ENCODE results near the gene SLC25A44.

Gene SLC25A44

DNA sequence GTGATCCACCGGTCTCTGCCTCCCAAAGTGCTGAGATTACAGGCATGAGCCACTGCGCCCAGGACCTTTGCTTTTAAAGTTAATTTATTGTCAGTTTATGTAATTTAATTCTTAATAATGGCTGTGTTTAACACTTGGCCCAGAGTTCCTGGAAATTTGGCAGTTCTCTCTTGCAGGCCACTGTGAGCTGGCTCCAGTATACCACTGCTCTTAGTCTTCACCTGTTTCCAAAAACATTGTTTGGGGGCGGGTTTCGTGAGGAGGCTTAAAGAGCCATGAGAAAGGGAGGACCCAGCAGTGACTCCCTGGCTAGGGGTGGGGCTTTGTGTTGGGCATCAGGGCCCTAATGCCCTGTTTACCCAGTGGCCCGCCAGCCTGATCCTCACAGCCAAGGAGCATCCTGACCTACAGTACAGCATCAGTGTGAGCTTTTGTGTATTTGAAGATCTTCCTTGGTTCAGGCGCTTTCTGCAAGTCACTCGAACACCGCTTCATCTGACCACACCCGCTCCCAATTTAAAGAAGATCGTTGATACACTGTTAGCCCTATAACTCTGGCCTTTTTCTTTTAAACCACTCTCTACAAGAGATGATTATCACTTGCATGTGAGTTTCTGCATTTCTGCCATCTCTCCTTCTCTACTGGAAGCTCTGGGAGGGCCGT lies 36.0 kb downstream of the SLC25A44 start:
- peaks cover 26% of the 10 kb centered on the region for H3K36me3 ChIP-seq (ENCODE audit: control insufficient read depth, low read length)
- no peaks in the 10 kb centered on the region for H3K9me3 ChIP-seq (ENCODE audit: control insufficient read depth, insufficient read depth, low read length)
- H3K4me3 ChIP-seq (ENCODE audit: low read length) = no peak overlapping the region
- no peaks in the 10 kb centered on the region for H3K9me2 ChIP-seq (replicated peaks; ENCODE audit: control insufficient read depth, low read length)
- H3K79me2 ChIP-seq (ENCODE audit: control insufficient read depth, low read length) = no peaks in the 10 kb centered on the region
- no peaks in the 10 kb centered on the region for H3K27me3 ChIP-seq (ENCODE audit: control insufficient read depth, low read length)
- H3K27ac ChIP-seq (ENCODE audit: low read depth, low read length) = no peak overlapping the region
- no peak for TF ChIP-seq CTCF (IDR thresholded peaks at IDR 0.05; ENCODE audit: low read depth, low read length, poor library complexity, severe bottlenecking)
- TF ChIP-seq EZH2phosphoT487 (IDR thresholded peaks at IDR 0.05; ENCODE audit: borderline replicate concordance, low read length) = no peak
- no peaks in the 10 kb centered on the region; the same call in 1 of the 2 replicates for H3F3A ChIP-seq (ENCODE audit: control insufficient read depth, insufficient read depth)
- no peaks in the 10 kb centered on the region for H4K20me1 ChIP-seq (ENCODE audit: control insufficient read depth, insufficient read depth, low read depth, low read length)
- H3K4me1 ChIP-seq (ENCODE audit: control insufficient read depth, low read length) = peaks cover 8% of the 10 kb centered on the region
- H3K4me2 ChIP-seq (ENCODE audit: low read length) = no peak overlapping the region

DNA sequence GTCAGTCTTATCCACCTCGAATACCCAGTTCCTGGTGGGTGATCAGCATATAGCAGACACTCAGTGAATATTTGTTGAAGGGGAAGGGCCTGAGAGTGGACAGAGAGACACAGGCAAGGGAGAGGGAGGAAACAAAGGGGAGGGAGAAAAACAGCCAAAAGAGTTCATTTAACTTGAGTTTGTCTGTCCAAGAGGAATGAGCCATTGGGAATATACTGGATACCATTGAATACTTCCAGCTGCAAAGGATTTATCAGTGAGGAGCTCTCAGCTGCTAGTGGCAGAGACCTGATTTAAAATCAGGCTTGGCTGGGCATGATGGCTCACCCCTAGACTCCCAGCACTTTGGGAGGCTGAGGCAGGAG lies 36.6 kb downstream of the SLC25A44 start:
- Histone ChIP-seq H4K20me1 (ENCODE audit: control insufficient read depth, insufficient read depth, low read depth, low read length) (no peaks in the 10 kb centered on the region), H3K4me1 (ENCODE audit: control insufficient read depth, low read length) (peaks cover 5% of the 10 kb centered on the region), H3K9me2 (replicated peaks; ENCODE audit: control insufficient read depth, low read length) (no peaks in the 10 kb centered on the region), H3K27me3 (ENCODE audit: control insufficient read depth, low read length) (no peaks in the 10 kb centered on the region), H3K4me2 (ENCODE audit: low read length) (no peak overlapping the region), H3K27ac (ENCODE audit: low read depth, low read length) (no peak overlapping the region), H3K9me3 (ENCODE audit: control insufficient read depth, insufficient read depth, low read length) (no peaks in the 10 kb centered on the region), H3K36me3 (ENCODE audit: control insufficient read depth, low read length) (peaks cover 26% of the 10 kb centered on the region), H3K79me2 (ENCODE audit: control insufficient read depth, low read length) (no peaks in the 10 kb centered on the region), H3F3A (ENCODE audit: control insufficient read depth, insufficient read depth) (no peaks in the 10 kb centered on the region; the same call in 1 of the 2 replicates), H3K4me3 (ENCODE audit: low read length) (no peak overlapping the region)
- TF ChIP-seq EZH2phosphoT487 (IDR thresholded peaks at IDR 0.05; ENCODE audit: borderline replicate concordance, low read length) = no peak
- no peak for TF ChIP-seq CTCF (IDR thresholded peaks at IDR 0.05; ENCODE audit: low read depth, low read length, poor library complexity, severe bottlenecking)

- Histone ChIP-seq H4K20me1 (ENCODE audit: control insufficient read depth, insufficient read depth, low read depth, low read length) (no peaks in the 10 kb centered on the region), H3K27me3 (ENCODE audit: control insufficient read depth, low read length) (no peaks in the 10 kb centered on the region), H3K36me3 (ENCODE audit: control insufficient read depth, low read length) (peaks cover 31% of the 10 kb centered on the region), H3K9me3 (ENCODE audit: control insufficient read depth, insufficient read depth, low read length) (no peaks in the 10 kb centered on the region), H3K27ac (ENCODE audit: low read depth, low read length) (no peak overlapping the region), H3K4me1 (ENCODE audit: control insufficient read depth, low read length) (no peaks in the 10 kb centered on the region), H3K9me2 (replicated peaks; ENCODE audit: control insufficient read depth, low read length) (no peaks in the 10 kb centered on the region), H3K4me2 (ENCODE audit: low read length) (no peak overlapping the region), H3K79me2 (ENCODE audit: control insufficient read depth, low read length) (no peaks in the 10 kb centered on the region), H3K4me3 (ENCODE audit: low read length) (no peak overlapping the region), H3F3A (ENCODE audit: control insufficient read depth, insufficient read depth) (no peaks in the 10 kb centered on the region)
- TF ChIP-seq CTCF (IDR thresholded peaks at IDR 0.05; ENCODE audit: low read depth, low read length, poor library complexity, severe bottlenecking) (no peak), EZH2phosphoT487 (IDR thresholded peaks at IDR 0.05; ENCODE audit: borderline replicate concordance, low read length) (no peak)
Measured at GRCh38 chr1:156232201-156232894, 38.4 kb downstream of the SLC25A44 start.

All from DOHH2 (cell line).